Liver (tissue), 9 donors: ENCODE data around the gene EML5. TPM values are rescaled to one million over a fixed set of nuclear protein-coding genes. Genes with fewer than 3 reads are reported as not detected.

Source experiments
- DNase-seq: peaks from one replicate; pipeline ENCODE4 v3.0.0-alpha.2; 2017; ENCODE audit warnings: low spot score
- H3K27ac ChIP-seq, 2 donors: one replicate each; pipeline ENCODE4 v1.7.0; 2013; ENCODE audit warnings: inconsistent platforms in 2 of 2, low read length in 2 of 2, control low read depth in 1 of 2, low read depth in 1 of 2, mild to moderate bottlenecking in 1 of 2
- H3K27me3 ChIP-seq, 4 donors: one replicate each; pipeline versions ENCODE4 v1.6.1 to v1.7.0; 2013; ENCODE audit warnings: low read length in 3 of 4, inconsistent platforms in 1 of 4, mild to moderate bottlenecking in 1 of 4, moderate library complexity in 1 of 4; ENCODE audit not compliant: control insufficient read depth in 4 of 4, insufficient read depth in 4 of 4
- H3K36me3 ChIP-seq, 4 donors: one replicate each; pipeline versions ENCODE4 v1.6.1 to v1.7.0; 2013; ENCODE audit warnings: low read length in 3 of 4, mild to moderate bottlenecking in 3 of 4, low read depth in 1 of 4, moderate library complexity in 1 of 4; ENCODE audit not compliant: control insufficient read depth in 4 of 4, insufficient read depth in 3 of 4
- H3K4me1 ChIP-seq, 4 donors: one replicate each; pipeline versions ENCODE4 v1.6.1 to v1.7.0; 2013; ENCODE audit warnings: low read length in 3 of 4, mild to moderate bottlenecking in 3 of 4, moderate library complexity in 1 of 4; ENCODE audit not compliant: control insufficient read depth in 4 of 4, insufficient read depth in 4 of 4
- H3K4me3 ChIP-seq, 3 donors: one replicate each; pipeline versions ENCODE4 v1.6.1 to v1.7.0; 2013; ENCODE audit warnings: low read length in 3 of 3, control low read depth in 1 of 3, low read depth in 1 of 3, mild to moderate bottlenecking in 1 of 3
- H3K9ac ChIP-seq, 2 donors: one replicate each; pipeline ENCODE4 v1.7.0; 2013; ENCODE audit warnings: low read length in 2 of 2, mild to moderate bottlenecking in 2 of 2, moderate library complexity in 2 of 2, control low read depth in 1 of 2, low read depth in 1 of 2
- H3K9me3 ChIP-seq, 4 donors: one replicate each; pipeline versions ENCODE4 v1.6.1 to v1.7.0; 2013; ENCODE audit warnings: low read length in 3 of 4; ENCODE audit not compliant: control insufficient read depth in 4 of 4
- ATF3 ChIP-seq: IDR thresholded peaks from 2 replicates; pipeline ENCODE4 v1.6.1; 2016; ENCODE audit warnings: antibody characterized with exemption
- EGR1 ChIP-seq, 2 donors: IDR thresholded peaks; 2 replicates each; pipeline ENCODE4 v1.6.1; 2016 to 2018; ENCODE audit warnings: antibody characterized with exemption in 2 of 2, low read depth in 2 of 2
- FOXA1 ChIP-seq: IDR thresholded peaks from 2 replicates; pipeline ENCODE4 v1.6.1; 2016; ENCODE audit warnings: antibody characterized with exemption
- HNF4G ChIP-seq: IDR thresholded peaks from 2 replicates; pipeline ENCODE4 v1.6.1; 2016; ENCODE audit warnings: antibody characterized with exemption
- JUND ChIP-seq, 2 donors: IDR thresholded peaks; 2 replicates each; pipeline ENCODE4 v1.6.1; 2016; ENCODE audit warnings: antibody characterized with exemption in 2 of 2
- NR2F2 ChIP-seq: IDR thresholded peaks from 2 replicates; pipeline ENCODE4 v1.6.1; 2016; ENCODE audit warnings: antibody characterized with exemption
- RAD21 ChIP-seq, 2 donors: IDR thresholded peaks; 2 replicates each; pipeline ENCODE4 v1.6.1; 2016; ENCODE audit warnings: antibody characterized with exemption in 2 of 2, mild to moderate bottlenecking in 2 of 2
- RXRA ChIP-seq, 2 donors: IDR thresholded peaks; 2 replicates each; pipeline ENCODE4 v1.6.1; 2017 to 2018; ENCODE audit warnings: antibody characterized with exemption in 2 of 2, mild to moderate bottlenecking in 1 of 2
- TAF1 ChIP-seq: conservative IDR thresholded peaks from 2 replicates; pipeline ENCODE4 v1.6.1; 2016; ENCODE audit warnings: antibody characterized with exemption, mild to moderate bottlenecking
- YY1 ChIP-seq: IDR thresholded peaks from 2 replicates; pipeline ENCODE4 v1.6.1; 2016; ENCODE audit warnings: antibody characterized with exemption, mild to moderate bottlenecking
- ZBTB33 ChIP-seq: IDR thresholded peaks from 2 replicates; pipeline ENCODE4 v1.6.1; 2016; ENCODE audit warnings: antibody characterized with exemption
- WGBS: extraction: QIAGEN DNeasy Blood & Tissue Kit; methylation state at CpG from one replicate; pipeline ENCODE4 v1.1.7; 2013; 5-methylcytosine and 5-hydroxymethylcytosine counted together
- polyA plus RNA-seq, 2 donors: library from polyadenylated mRNA; stranded (reverse) in 1 of 2; unstranded in 1 of 2; fragments of 200-250 nt in 1 of 2; fragments of >200 nt in 1 of 2; fragmentation: Nextera tagmentation in 1 of 2; extraction: Ambion mirVana in 1 of 2; gene quantifications; one replicate each; pipeline versions ENCODE4 v1.2.1 to v1.2.3, GENCODE V29; 2013 to 2015
- total RNA-seq, 2 donors: library from RNA; depleted of rRNA; stranded (reverse); fragments of >200 nt; gene quantifications; one replicate each; pipeline ENCODE4 v1.2.3, GENCODE V29; 2014
- TF ChIP-seq, protein P1 (sequence below): IDR thresholded peaks from 2 replicates; pipeline ENCODE4 v1.6.1; 2016; ENCODE audit warnings: antibody characterized with exemption
- TF ChIP-seq, protein P2 (sequence below): fragments of 150-350 bp; IDR thresholded peaks from 2 replicates; pipeline ENCODE4 v1.5.1; 2017; ENCODE audit warnings: improper control_type of control experiment, low read depth, low read length; ENCODE audit not compliant: missing input control
- TF ChIP-seq, protein P3 (sequence below): IDR thresholded peaks from 2 replicates; pipeline ENCODE4 v1.6.1; 2016; ENCODE audit warnings: antibody characterized with exemption, mild to moderate bottlenecking
- donor health status: healthy.
- donor health status: healthy.
- donor health status: healthy.
- donor health status: healthy.
- donor health status: healthy.

Gene EML5
- total and polyA plus RNA-seq, 4 donors, result 0.09 to 3.8 (median 0.55) TPM

DNA sequence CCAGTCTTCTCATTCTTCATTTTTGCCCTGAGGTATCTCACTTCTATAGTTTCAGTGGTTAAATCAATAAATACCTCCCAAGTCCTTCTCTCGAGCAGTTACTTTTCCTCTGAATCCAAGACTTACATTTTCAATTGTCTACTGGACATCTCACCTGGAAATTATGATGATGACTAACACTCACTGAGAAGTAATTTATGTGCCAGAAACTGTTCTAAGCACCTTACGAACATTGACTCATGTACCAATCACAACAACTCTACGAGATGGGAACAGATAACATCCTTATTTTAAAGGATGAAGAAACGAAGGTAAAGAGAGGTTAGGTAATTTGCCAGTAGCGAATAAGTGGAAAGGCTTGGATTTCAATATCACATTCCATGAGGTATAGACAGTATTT lies 94.1 kb downstream of the EML5 start:
- H3K9me3 ChIP-seq, result no peaks in the 10 kb centered on the region
- H3K36me3 ChIP-seq, result no peaks in the 10 kb centered on the region
- no peak overlapping the region for H3K27ac ChIP-seq
- no peak for TF ChIP-seq RAD21 (IDR thresholded peaks at IDR 0.05)
- TF ChIP-seq, protein P1, sequence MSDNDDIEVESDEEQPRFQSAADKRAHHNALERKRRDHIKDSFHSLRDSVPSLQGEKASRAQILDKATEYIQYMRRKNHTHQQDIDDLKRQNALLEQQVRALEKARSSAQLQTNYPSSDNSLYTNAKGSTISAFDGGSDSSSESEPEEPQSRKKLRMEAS, result no peak
- TF ChIP-seq, protein P2, sequence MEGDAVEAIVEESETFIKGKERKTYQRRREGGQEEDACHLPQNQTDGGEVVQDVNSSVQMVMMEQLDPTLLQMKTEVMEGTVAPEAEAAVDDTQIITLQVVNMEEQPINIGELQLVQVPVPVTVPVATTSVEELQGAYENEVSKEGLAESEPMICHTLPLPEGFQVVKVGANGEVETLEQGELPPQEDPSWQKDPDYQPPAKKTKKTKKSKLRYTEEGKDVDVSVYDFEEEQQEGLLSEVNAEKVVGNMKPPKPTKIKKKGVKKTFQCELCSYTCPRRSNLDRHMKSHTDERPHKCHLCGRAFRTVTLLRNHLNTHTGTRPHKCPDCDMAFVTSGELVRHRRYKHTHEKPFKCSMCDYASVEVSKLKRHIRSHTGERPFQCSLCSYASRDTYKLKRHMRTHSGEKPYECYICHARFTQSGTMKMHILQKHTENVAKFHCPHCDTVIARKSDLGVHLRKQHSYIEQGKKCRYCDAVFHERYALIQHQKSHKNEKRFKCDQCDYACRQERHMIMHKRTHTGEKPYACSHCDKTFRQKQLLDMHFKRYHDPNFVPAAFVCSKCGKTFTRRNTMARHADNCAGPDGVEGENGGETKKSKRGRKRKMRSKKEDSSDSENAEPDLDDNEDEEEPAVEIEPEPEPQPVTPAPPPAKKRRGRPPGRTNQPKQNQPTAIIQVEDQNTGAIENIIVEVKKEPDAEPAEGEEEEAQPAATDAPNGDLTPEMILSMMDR, result no peak
- no peak for TF ChIP-seq ZBTB33
- no peaks in the 10 kb centered on the region for H3K4me1 ChIP-seq
- no peak overlapping the region for H3K9ac ChIP-seq
- no peak overlapping the region for H3K4me3 ChIP-seq
- peaks cover 0 to 3% (median 0%) of the 10 kb centered on the region in 4 donors for H3K27me3 ChIP-seq
- DNase-seq, result no peak
- WGBS, result 92% methylated on average over 5 of the region's 5 CpGs

- 84% methylated on average over 3 of the region's 3 CpGs for WGBS
- no peak for DNase-seq
- Histone ChIP-seq H3K27ac (no peak overlapping the region), H3K4me1 (no peaks in the 10 kb centered on the region), H3K4me3 (no peak overlapping the region), H3K9ac (no peak overlapping the region), H3K27me3 (no peaks in the 10 kb centered on the region), H3K9me3 (no peaks in the 10 kb centered on the region), H3K36me3 (no peaks in the 10 kb centered on the region)
- TF ChIP-seq RXRA (IDR thresholded peaks at IDR 0.05) (no peak), FOXA1 (no peak)
- TF ChIP-seq, protein P2, result no peak
Observed at GRCh38 chr14:88695870-88696269, 96.9 kb downstream of the EML5 start.

DNA sequence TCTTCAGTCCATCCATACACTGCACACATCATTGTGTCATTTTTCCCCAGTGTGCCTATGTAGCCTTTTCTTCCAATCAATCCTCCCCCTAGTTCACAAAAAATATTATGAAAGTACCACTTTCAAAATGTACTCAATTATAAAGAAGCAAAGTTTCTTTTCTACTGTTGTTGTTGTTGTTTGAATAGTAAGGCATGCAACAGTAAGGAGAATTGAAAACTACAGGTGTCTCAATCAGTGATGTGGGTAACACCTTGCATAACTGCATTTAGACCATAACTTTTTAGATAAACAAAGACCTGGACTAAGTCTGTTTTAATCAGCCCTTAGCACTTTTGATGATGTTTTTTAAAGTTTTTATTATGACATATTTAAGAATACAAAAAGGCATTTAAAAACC lies 104.4 kb downstream of the EML5 start:
- Histone ChIP-seq H3K27ac (no peak overlapping the region), H3K9ac (no peak overlapping the region), H3K27me3 (no peaks in the 10 kb centered on the region), H3K9me3 (no peaks in the 10 kb centered on the region), H3K4me1 (no peaks in the 10 kb centered on the region), H3K36me3 (no peaks in the 10 kb centered on the region), H3K4me3 (no peak overlapping the region)
- no peak for DNase-seq
- TF ChIP-seq YY1, result no peak
- no peak for TF ChIP-seq RAD21 (IDR thresholded peaks at IDR 0.05)
- TF ChIP-seq, protein P3, sequence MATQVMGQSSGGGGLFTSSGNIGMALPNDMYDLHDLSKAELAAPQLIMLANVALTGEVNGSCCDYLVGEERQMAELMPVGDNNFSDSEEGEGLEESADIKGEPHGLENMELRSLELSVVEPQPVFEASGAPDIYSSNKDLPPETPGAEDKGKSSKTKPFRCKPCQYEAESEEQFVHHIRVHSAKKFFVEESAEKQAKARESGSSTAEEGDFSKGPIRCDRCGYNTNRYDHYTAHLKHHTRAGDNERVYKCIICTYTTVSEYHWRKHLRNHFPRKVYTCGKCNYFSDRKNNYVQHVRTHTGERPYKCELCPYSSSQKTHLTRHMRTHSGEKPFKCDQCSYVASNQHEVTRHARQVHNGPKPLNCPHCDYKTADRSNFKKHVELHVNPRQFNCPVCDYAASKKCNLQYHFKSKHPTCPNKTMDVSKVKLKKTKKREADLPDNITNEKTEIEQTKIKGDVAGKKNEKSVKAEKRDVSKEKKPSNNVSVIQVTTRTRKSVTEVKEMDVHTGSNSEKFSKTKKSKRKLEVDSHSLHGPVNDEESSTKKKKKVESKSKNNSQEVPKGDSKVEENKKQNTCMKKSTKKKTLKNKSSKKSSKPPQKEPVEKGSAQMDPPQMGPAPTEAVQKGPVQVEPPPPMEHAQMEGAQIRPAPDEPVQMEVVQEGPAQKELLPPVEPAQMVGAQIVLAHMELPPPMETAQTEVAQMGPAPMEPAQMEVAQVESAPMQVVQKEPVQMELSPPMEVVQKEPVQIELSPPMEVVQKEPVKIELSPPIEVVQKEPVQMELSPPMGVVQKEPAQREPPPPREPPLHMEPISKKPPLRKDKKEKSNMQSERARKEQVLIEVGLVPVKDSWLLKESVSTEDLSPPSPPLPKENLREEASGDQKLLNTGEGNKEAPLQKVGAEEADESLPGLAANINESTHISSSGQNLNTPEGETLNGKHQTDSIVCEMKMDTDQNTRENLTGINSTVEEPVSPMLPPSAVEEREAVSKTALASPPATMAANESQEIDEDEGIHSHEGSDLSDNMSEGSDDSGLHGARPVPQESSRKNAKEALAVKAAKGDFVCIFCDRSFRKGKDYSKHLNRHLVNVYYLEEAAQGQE, result no peak
- TF ChIP-seq JUND (IDR thresholded peaks at IDR 0.05), result no peak
- TF ChIP-seq RXRA (IDR thresholded peaks at IDR 0.05), result no peak
- no peak for TF ChIP-seq EGR1 (IDR thresholded peaks at IDR 0.05; ENCODE audit: low read depth in 2 of 2)
- no peak for TF ChIP-seq ATF3
- TF ChIP-seq, protein P2, result no peak
- TF ChIP-seq TAF1, result no peak
- no peak for TF ChIP-seq HNF4G
- no peak for TF ChIP-seq NR2F2
